CD4-positive, alpha-beta T cell (primary cell): ENCODE results near the gene TFRC. TPM values are rescaled to one million over a fixed set of nuclear protein-coding genes. Genes with fewer than 3 reads are reported as not detected.
A peak's percentile ranks its signal among the peaks of the same experiment; 100 is the strongest.

Experiments used
- ATAC-seq: fragments of 200-7000 bp; cut with Tn5 transposase; one replicate; pipeline ENCODE4 v1.10.0; 2022; ENCODE audit warnings: mild to moderate bottlenecking; ENCODE audit not compliant: poor library complexity
- CTCF ChIA-PET: fragments of 350-600 bp; sonication (Branson Sonifier 250); formaldehyde crosslinking; loops from one replicate; lab custom pipeline; 2021; ENCODE audit warnings: antibody characterized with exemption, inconsistent platforms; lab: Charles Lee
- POLR2A ChIA-PET: fragments of 350-600 bp; sonication (Branson Sonifier 250); formaldehyde crosslinking; loops from one replicate; lab custom pipeline; 2021; ENCODE audit warnings: antibody characterized with exemption, inconsistent platforms; lab: Charles Lee
- DNase-seq, 14 experiments: peaks; one replicate each; pipeline ENCODE4 v3.0.0-alpha.2; 2013 to 2020; ENCODE audit warnings: mixed read lengths in 2 of 14
- H3K27ac ChIP-seq, 2 donors: one replicate each; pipeline versions ENCODE4 v1.5.1 to v1.7.0; 2013; ENCODE audit warnings: low read length in 2 of 2, low read depth in 1 of 2, mild to moderate bottlenecking in 1 of 2
- H3K27me3 ChIP-seq, 2 experiments: 1 replicate in 1 of 2; 2 replicates in 1 of 2; pipeline versions ENCODE4 v1.6.1 to v1.7.0; 2013; ENCODE audit warnings: low read length in 2 of 2, control low read depth in 1 of 2, mild to moderate bottlenecking in 1 of 2, moderate library complexity in 1 of 2; ENCODE audit not compliant: insufficient read depth in 2 of 2, control insufficient read depth in 1 of 2
- H3K36me3 ChIP-seq: one replicate; pipeline ENCODE4 v1.6.1; 2013; ENCODE audit warnings: low read length, control low read depth; ENCODE audit not compliant: insufficient read depth
- H3K4me1 ChIP-seq: one replicate; pipeline ENCODE4 v1.6.1; 2013; ENCODE audit warnings: low read length, control low read depth; ENCODE audit not compliant: insufficient read depth
- H3K4me3 ChIP-seq: one replicate; pipeline ENCODE4 v1.5.1; 2013; ENCODE audit warnings: mild to moderate bottlenecking, low read length, moderate library complexity
- H3K9me3 ChIP-seq, 2 experiments: 1 replicate in 1 of 2; 2 replicates in 1 of 2; pipeline versions ENCODE4 v1.6.1 to v1.7.0; 2013; ENCODE audit warnings: low read length in 2 of 2, mild to moderate bottlenecking in 2 of 2, control low read depth in 1 of 2, moderate library complexity in 1 of 2; ENCODE audit not compliant: control insufficient read depth in 1 of 2, insufficient read depth in 1 of 2
- H3K27ac Mint-ChIP-seq: one replicate; pipeline ENCODE4 v1.8.0; 2020; ENCODE audit warnings: mixed read lengths
- H3K27me3 Mint-ChIP-seq: one replicate; pipeline ENCODE4 v1.8.0; 2021; ENCODE audit warnings: mixed read lengths
- H3K36me3 Mint-ChIP-seq: one replicate; pipeline ENCODE4 v1.8.0; 2021; ENCODE audit warnings: low read depth, mixed read lengths
- H3K4me1 Mint-ChIP-seq: one replicate; pipeline ENCODE4 v1.8.0; 2021; ENCODE audit warnings: low read depth, mixed read lengths
- H3K4me3 Mint-ChIP-seq: one replicate; pipeline ENCODE4 v1.8.0; 2020; ENCODE audit warnings: mild to moderate bottlenecking, mixed read lengths
- H3K9me3 Mint-ChIP-seq: one replicate; pipeline ENCODE4 v1.8.0; 2020; ENCODE audit warnings: mixed read lengths
- CTCF ChIP-seq: fragments of 200-600 bp; IDR thresholded peaks from one replicate; pipeline ENCODE4 v1.8.0; 2022; ENCODE audit warnings: antibody characterized with exemption, mild to moderate bottlenecking
- intact Hi-C, 2 experiments: fragments of 100-400 bp; cut with DNase I in 1 of 2; cut with micrococcal nuclease in 1 of 2; formaldehyde crosslinking; loops; one replicate each; pipeline versions ENCODE4 v1.15.1 to v1.9.0; 2023 to 2025; cut with DNase I, micrococcal nuclease
- total RNA-seq, 174 experiments: library from RNA in 2 of 174; stranded (reverse) in 2 of 174; gene quantifications; one replicate each; pipeline ENCODE4 v1.2.3 and lab custom pipeline; 2021 to 2026

TFRC gene
- total RNA-seq, 2 experiments from 2014 or later, result 154 to 159 TPM

- no peak for TF ChIP-seq CTCF
- H3K27me3 Mint-ChIP-seq, result no peaks in the 10 kb centered on the region
- Histone ChIP-seq H3K27me3 (no peaks in the 10 kb centered on the region), H3K36me3 (peaks cover 94% of the 10 kb centered on the region), H3K4me1 (no peaks in the 10 kb centered on the region), H3K9me3 (no peaks in the 10 kb centered on the region), H3K4me3 (no peak overlapping the region), H3K27ac (no peak overlapping the region)
- DNase-seq (no peak), ATAC-seq (no peak)
- POLR2A ChIA-PET, result no interaction called here
- H3K4me1 Mint-ChIP-seq, result no peaks in the 10 kb centered on the region
- peaks cover 92% of the 10 kb centered on the region for H3K36me3 Mint-ChIP-seq
- CTCF ChIA-PET, result interaction anchor here (1.5 kb wide), 1 partner anchor 10 kb away, joined by 11 read pairs; no protein-coding TSS in a partner anchor
- H3K9me3 Mint-ChIP-seq, result no peaks in the 10 kb centered on the region
- intact Hi-C loops, result no loop called here
- peak overlapping the region; percentile 30 for H3K27ac Mint-ChIP-seq
- no peak overlapping the region for H3K4me3 Mint-ChIP-seq
Observed at GRCh38 chr3:196063456-196063855, 18.4 kb downstream of the TFRC start.

GRCh38 chr3:196063049-196063448 is 18.8 kb downstream of the TFRC start:
- H3K36me3 Mint-ChIP-seq, result peaks cover 95% of the 10 kb centered on the region

DNA sequence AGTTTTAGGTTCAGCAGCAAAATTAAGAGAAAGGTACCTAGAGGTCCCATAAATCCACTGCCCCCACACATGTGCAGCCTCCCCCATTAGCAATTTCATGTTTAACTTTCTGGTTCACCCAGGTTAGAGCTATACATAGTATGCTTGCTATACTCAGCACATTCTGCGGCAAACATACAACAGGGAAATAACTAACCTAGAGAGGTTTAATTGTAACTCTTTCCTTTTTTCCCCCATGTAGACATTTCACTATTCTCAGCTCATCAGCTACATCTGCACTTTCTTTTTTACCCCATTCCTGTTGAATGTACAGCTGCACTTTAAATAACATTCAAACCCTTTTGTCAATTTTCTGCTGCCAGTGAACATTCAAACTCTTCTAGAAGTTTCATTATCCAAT is 21.1 kb downstream of the TFRC start:
- Histone ChIP-seq H3K36me3 (peaks cover 94% of the 10 kb centered on the region), H3K9me3 (no peaks in the 10 kb centered on the region), H3K27ac (no peak overlapping the region), H3K27me3 (no peaks in the 10 kb centered on the region), H3K4me3 (no peak overlapping the region), H3K4me1 (no peaks in the 10 kb centered on the region)
- ATAC-seq (no peak), DNase-seq (no peak)
- Mint-ChIP-seq H3K27me3 (no peaks in the 10 kb centered on the region), H3K9me3 (no peaks in the 10 kb centered on the region), H3K4me3 (no peak overlapping the region), H3K27ac (no peak overlapping the region), H3K4me1 (no peaks in the 10 kb centered on the region), H3K36me3 (peaks cover 95% of the 10 kb centered on the region)
- ChIA-PET CTCF (interaction anchor here (0.7 kb wide), 1 partner anchor 73 kb away, joined by 4 read pairs; no protein-coding TSS in a partner anchor), POLR2A (no interaction called here)
- intact Hi-C loops, result no loop called here
- no peak for TF ChIP-seq CTCF

More at GRCh38 chr3:196063049-196063448, 18.8 kb downstream of the TFRC start:
- Mint-ChIP-seq H3K4me3 (no peak overlapping the region), H3K9me3 (no peaks in the 10 kb centered on the region), H3K27ac (peak overlapping the region; percentile 30), H3K27me3 (no peaks in the 10 kb centered on the region), H3K4me1 (no peaks in the 10 kb centered on the region)
- H3K4me3 ChIP-seq, result no peak overlapping the region
- H3K27ac ChIP-seq, result no peak overlapping the region
- TF ChIP-seq CTCF, result no peak
- ChIA-PET POLR2A (no interaction called here), CTCF (no interaction called here)
- H3K27me3 ChIP-seq, result no peaks in the 10 kb centered on the region
- H3K36me3 ChIP-seq, result peaks cover 94% of the 10 kb centered on the region
- no peak for ATAC-seq
- no peaks in the 10 kb centered on the region for H3K9me3 ChIP-seq
- intact Hi-C loops, result no loop called here
- DNase-seq, result no peak
- no peaks in the 10 kb centered on the region for H3K4me1 ChIP-seq
